Stimulated activated CD8-positive, alpha-beta memory T cell treated with anti-CD3 and anti-CD28 coated beads, Interleukin-15, amount 100 ng/mL, for 1 hour (primary cell): ENCODE results near the gene GPR63.

Experiments
- DNase-seq: peaks from one replicate; pipeline ENCODE4 v3.0.0-alpha.2; 2020; ENCODE audit warnings: low read depth

GPR63 gene

GRCh38 chr6:96755096-96755495 lies 82.2 kb downstream of the GPR63 start:
- DNase-seq, result no peak

GRCh38 chr6:96749891-96750290 lies 87.4 kb downstream of the GPR63 start:
- no peak for DNase-seq
